ENCODE results near the gene APOBEC3B.
A peak's percentile ranks its signal among the peaks of the same experiment; 100 is the strongest.
"Not testable (repeated sequence)": the region's sequence is repeated elsewhere in the genome, so short reads cannot be mapped to it uniquely, and the experiment has no call there.

The APOBEC3B gene

GRCh38 chr22:38968801-38969200 lies 13.3 kb upstream of the APOBEC3B start:
- no peak for DNase-seq

- no peak for DNase-seq
Measured at GRCh38 chr22:38970551-38970950, 11.6 kb upstream of the APOBEC3B start.

GRCh38 chr22:38971202-38971601 lies 10.9 kb upstream of the APOBEC3B start:
- DNase-seq: no peak

- DNase-seq: no peak
Measured at GRCh38 chr22:38971791-38972190, 10.4 kb upstream of the APOBEC3B start.

- no peak for DNase-seq
Measured at GRCh38 chr22:38972558-38972957, 9.6 kb upstream of the APOBEC3B start.

GRCh38 chr22:38973289-38974169 lies 8.6 kb upstream of the APOBEC3B start:
- DNase-seq: peak; percentile 46

- no peak for DNase-seq
Measured at GRCh38 chr22:38974170-38974825, 7.8 kb upstream of the APOBEC3B start.

GRCh38 chr22:38974826-38975175 lies 7.3 kb upstream of the APOBEC3B start:
- DNase-seq: no peak

GRCh38 chr22:38977289-38977688 lies 4.9 kb upstream of the APOBEC3B start:
- DNase-seq: not testable (repeated sequence)

GRCh38 chr22:38980587-38980986 lies 1.6 kb upstream of the APOBEC3B start:
- DNase-seq: not testable (repeated sequence)

- DNase-seq: no peak
Measured at GRCh38 chr22:38981005-38981991, 849 bp upstream of the APOBEC3B start.

GRCh38 chr22:38984224-38984623 lies 2.1 kb downstream of the APOBEC3B start:
- no peak for DNase-seq

GRCh38 chr22:38984784-38985757 lies 2.9 kb downstream of the APOBEC3B start:
- peak; percentile 71 for DNase-seq

GRCh38 chr22:38986629-38987028 lies 4.5 kb downstream of the APOBEC3B start:
- no peak for DNase-seq

GRCh38 chr22:38987171-38987895 lies 5.2 kb downstream of the APOBEC3B start:
- DNase-seq: no peak

- no peak for DNase-seq
Measured at GRCh38 chr22:38989466-38989865, 7.3 kb downstream of the APOBEC3B start.

- not testable (repeated sequence) for DNase-seq
Measured at GRCh38 chr22:38992871-38993371, 10.8 kb downstream of the APOBEC3B start.

- DNase-seq: no peak
Measured at GRCh38 chr22:38996105-38996504, 14.0 kb downstream of the APOBEC3B start.

GRCh38 chr22:38997518-38997917 lies 15.4 kb downstream of the APOBEC3B start:
- DNase-seq: no peak

- DNase-seq: peak; percentile 63
Measured at GRCh38 chr22:39003165-39003638, 21.1 kb downstream of the APOBEC3B start.

GRCh38 chr22:39007177-39007576 lies 25.0 kb downstream of the APOBEC3B start:
- DNase-seq: no peak

Data from T-helper 9 cell (primary cell).